C4-2B (cell line): Measurements from ENCODE around the gene GRXCR1.

ENCODE experiments used
- H3K27ac ChIP-seq: fragments of 450-650 bp; 2 replicates; pipeline ENCODE4 v1.5.1; 2017
- ZFX ChIP-seq: fragments of 450-650 bp; IDR thresholded peaks from 2 replicates; pipeline ENCODE4 v1.6.1; 2017
- TF ChIP-seq, protein P1 (sequence below): fragments of 450-650 bp; conservative IDR thresholded peaks from 2 replicates; pipeline ENCODE4 v1.5.1; 2017; ENCODE audit warnings: mild to moderate bottlenecking

The GRXCR1 gene

DNA sequence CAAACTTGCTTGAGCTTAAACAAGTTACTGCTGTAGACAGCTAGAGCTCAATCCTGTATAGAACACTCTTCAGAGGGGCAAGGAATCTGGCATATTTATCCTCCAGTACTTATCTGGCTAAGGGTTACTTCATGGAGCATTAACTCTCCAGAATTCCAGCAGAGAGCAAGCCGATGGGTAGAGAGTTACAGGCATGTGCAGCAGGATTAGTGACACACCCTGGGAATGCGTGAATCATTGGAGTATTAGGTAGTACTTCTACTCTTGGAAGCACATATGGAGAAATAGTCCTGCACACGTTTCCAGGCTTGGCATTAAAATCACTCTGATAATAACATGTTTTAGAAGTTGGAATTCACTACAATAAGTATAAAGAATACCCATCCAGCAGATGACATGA, 35.4 kb downstream of the GRXCR1 start:
- no peak overlapping the region for H3K27ac ChIP-seq
- TF ChIP-seq, protein P1, sequence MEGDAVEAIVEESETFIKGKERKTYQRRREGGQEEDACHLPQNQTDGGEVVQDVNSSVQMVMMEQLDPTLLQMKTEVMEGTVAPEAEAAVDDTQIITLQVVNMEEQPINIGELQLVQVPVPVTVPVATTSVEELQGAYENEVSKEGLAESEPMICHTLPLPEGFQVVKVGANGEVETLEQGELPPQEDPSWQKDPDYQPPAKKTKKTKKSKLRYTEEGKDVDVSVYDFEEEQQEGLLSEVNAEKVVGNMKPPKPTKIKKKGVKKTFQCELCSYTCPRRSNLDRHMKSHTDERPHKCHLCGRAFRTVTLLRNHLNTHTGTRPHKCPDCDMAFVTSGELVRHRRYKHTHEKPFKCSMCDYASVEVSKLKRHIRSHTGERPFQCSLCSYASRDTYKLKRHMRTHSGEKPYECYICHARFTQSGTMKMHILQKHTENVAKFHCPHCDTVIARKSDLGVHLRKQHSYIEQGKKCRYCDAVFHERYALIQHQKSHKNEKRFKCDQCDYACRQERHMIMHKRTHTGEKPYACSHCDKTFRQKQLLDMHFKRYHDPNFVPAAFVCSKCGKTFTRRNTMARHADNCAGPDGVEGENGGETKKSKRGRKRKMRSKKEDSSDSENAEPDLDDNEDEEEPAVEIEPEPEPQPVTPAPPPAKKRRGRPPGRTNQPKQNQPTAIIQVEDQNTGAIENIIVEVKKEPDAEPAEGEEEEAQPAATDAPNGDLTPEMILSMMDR, result no peak
- no peak for TF ChIP-seq ZFX

DNA sequence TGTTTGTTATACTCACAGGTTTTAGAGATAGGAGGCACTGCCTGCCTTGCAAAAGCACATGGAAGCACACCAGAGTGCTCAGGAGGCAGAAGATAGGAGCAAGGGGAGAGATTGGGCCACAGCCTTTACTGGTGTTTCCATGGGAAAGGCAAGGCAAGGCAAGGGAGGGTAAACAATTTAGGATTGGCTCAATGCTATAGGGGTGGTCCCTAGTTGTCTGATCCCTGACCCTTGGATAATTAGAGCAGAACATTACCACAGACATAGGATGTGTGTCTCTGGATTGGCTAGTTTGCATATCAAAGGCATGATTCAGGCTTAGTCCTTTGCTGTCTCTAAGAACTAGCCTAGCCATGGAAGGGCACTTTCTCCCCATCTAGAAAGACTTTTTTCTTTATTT, 36.1 kb downstream of the GRXCR1 start:
- H3K27ac ChIP-seq, result no peak overlapping the region

DNA sequence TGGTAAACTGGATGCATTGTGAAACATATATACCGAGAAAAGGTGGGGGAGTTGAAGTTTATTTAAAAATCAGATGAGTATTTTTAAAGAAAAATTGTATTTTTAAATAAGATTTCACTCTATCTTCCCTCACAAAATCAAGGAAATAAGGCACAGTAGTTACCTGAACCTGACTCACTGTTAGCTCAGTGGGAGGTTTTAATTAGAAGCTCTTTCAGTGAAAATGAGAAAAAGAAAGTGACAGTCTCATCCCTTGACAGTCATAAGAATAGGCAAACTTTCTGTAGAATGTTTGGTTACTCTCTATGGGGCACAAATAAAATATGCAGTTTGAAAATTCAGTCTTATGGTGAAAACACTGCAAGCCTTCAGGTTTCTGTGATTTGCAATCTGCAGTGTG, 49.7 kb downstream of the GRXCR1 start:
- TF ChIP-seq, protein P1, result no peak
- no peak for TF ChIP-seq ZFX

More for the DNA sequence above, 36.1 kb downstream of the GRXCR1 start:
- no peak for TF ChIP-seq ZFX
- TF ChIP-seq, protein P1, result no peak

DNA sequence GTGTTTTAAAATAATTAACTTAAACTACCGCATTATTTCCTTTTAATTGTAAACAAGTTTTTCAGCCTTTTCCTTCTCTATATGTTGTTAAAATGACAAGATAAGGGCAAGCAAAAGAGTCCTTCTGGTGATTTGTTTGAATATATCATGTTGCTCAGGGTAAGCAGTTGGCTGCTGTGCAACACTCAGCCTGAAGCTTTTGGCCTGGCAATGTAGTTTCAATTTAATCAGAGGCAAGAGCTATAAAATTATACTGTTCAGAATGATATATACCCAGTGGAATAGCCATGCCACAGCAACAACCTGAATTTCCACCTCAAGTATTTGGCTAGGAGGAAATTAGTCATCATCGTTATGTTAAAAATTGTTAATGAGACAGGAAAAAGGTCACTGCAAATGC, 53.4 kb downstream of the GRXCR1 start:
- TF ChIP-seq, protein P1, result no peak
- TF ChIP-seq ZFX, result no peak
- H3K27ac ChIP-seq, result no peak overlapping the region

More for the DNA sequence above, 49.7 kb downstream of the GRXCR1 start:
- no peak overlapping the region for H3K27ac ChIP-seq

DNA sequence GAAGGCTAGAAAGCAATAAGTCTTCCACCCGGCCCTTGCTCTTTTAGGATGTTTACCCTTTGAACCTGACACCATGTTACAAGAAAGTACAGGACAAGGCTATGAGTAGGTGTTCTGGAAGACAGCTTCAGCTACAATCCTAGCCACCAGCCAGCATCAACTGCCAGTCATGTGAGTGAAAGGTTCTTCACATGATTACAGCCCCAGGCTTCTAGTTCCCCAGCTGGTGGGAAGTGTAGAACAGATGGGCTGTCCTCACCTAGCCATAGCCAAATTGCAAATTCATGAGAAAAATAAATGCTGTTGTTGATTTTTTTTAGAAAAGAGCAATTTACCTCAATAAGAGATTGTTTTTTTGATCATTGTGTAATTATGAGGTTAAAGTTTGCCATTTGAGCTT, 60.8 kb downstream of the GRXCR1 start:
- no peak for TF ChIP-seq ZFX
- TF ChIP-seq, protein P1, result no peak

DNA sequence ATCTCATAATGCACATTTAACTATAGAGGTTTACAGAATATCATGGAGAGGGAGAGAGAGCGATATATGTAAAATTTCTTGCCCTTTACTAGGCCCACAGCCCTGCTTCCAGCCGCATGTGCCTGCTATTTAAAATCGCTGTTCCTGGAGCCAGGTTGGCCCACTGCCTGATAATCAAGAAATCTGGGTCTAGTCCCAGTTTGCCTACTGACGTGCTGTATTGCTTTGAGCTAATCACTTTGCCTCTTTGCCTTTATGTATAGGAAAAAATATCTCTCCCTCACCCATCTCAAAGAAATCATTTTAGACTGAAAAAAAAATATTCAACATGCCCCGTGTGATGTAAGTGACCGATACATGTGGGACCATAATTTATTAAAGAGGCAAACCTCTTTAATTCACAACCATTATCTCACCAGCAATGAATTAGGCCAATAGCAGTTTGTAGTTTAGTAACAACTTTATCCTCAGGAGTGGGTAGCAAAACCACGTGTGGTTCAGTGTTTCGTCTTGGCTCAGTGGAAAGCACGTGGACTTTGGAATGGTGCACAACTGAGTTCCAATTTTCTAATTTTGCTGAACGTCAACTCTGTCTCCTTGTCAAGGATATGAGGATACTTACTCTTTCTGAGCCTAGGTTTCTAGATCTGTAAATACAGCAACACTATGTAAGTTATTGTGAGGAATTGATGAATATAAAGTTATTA, 62.6 kb downstream of the GRXCR1 start:
- TF ChIP-seq, protein P1, result no peak
- no peak for TF ChIP-seq ZFX
- no peak overlapping the region for H3K27ac ChIP-seq

More for the DNA sequence above, 60.8 kb downstream of the GRXCR1 start:
- H3K27ac ChIP-seq, result no peak overlapping the region

DNA sequence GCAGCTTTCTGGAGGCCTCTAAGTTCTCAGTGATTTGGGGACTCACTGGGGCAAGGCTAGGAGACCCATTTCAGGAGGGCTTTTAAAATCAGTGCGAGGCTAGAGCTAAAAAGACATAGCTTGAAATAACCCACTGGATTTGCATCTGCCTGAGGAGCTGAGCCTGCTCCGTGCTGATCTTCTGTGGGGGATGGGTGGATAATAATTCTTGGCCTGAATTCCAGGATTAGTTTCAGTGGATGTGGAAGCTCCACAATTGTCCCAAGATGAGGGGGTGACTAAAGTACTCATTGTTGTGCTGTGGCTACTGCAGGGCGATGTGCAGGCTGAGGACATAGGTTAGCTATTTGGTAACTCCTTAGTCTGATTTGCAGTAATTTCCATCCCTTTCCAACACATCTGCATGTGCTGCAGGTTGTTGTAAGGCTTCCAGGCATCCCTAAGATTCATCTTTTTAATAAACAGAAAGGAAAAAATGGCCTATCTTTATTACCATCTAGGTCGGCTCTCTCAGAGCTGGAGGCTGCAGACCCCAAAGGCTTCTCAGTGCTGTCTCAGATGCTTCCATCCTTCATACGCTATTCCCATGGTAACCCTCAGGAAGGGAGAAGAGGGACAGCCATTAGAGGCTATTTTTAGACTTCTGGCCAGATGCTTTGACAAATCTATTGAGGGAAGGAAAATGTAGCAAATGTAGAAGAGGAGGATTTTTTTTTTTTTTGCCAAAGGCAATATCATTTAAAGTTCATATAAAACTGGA, 63.4 kb downstream of the GRXCR1 start:
- TF ChIP-seq ZFX, result no peak
- TF ChIP-seq, protein P1, result no peak

More for the DNA sequence above, 63.4 kb downstream of the GRXCR1 start:
- no peak overlapping the region for H3K27ac ChIP-seq
